ENCODE results near the gene GPR15LG. TPM values are rescaled to one million over a fixed set of nuclear protein-coding genes. Genes with fewer than 3 reads are reported as not detected.

Gene GPR15LG
- total RNA-seq, 2 donors from 2014 or later, result not detected

DNA sequence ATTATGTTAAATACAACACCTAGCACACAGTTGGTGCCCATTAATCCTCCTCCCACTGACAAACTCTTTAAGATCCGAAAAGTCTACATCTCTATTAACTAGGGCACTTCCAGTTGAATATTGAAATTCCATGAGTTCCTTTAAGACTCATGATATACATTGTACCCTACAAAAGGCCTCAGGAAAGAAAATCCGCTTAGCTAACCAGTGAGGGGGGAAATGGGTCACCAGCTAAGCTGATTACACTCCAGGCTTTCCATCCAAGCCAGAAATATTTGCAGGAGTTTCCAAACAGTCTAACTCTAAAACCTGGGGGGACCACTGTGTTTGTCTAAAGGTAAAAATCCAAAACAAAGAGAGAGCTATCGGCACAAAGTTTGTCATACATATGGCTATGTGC, 53.0 kb downstream of the GPR15LG start:
- no peak for DNase-seq (ENCODE audit: low spot score)
- TF ChIP-seq, protein P1, sequence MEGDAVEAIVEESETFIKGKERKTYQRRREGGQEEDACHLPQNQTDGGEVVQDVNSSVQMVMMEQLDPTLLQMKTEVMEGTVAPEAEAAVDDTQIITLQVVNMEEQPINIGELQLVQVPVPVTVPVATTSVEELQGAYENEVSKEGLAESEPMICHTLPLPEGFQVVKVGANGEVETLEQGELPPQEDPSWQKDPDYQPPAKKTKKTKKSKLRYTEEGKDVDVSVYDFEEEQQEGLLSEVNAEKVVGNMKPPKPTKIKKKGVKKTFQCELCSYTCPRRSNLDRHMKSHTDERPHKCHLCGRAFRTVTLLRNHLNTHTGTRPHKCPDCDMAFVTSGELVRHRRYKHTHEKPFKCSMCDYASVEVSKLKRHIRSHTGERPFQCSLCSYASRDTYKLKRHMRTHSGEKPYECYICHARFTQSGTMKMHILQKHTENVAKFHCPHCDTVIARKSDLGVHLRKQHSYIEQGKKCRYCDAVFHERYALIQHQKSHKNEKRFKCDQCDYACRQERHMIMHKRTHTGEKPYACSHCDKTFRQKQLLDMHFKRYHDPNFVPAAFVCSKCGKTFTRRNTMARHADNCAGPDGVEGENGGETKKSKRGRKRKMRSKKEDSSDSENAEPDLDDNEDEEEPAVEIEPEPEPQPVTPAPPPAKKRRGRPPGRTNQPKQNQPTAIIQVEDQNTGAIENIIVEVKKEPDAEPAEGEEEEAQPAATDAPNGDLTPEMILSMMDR (IDR thresholded peaks at IDR 0.05), result no peak
- Histone ChIP-seq H3K27me3 (replicated peaks; ENCODE audit: insufficient read depth) (no peaks in the 10 kb centered on the region), H3K4me1 (ENCODE audit: control insufficient read depth in 1 of 2, low read depth in 2 of 2) (no peaks in the 10 kb centered on the region), H3K36me3 (no peaks in the 10 kb centered on the region), H3K9me3 (no peaks in the 10 kb centered on the region), H3K4me3 (no peak overlapping the region), H3K27ac (no peak overlapping the region)
- no peak for ATAC-seq (ENCODE audit: insufficient number of reproducible peaks, low FRiP score, low read depth)

DNA sequence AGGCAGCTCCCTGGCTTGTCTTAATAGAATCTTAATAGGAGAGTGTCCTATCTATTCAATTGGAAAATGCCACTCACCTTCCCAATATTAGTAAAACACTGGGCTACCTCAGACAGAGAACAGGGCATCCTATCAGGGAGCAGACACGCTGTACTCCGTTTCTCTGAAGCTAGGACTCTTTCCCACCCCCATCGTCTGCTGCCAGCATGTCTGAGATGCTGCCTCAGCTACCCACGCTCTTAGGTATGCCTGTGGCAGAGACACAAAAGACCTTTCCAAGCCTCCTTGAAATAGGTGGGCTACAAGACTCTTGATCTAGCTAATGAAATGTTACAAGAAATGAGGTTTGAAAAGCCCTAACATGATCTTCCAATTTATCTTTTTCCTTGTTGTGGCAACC, 54.2 kb downstream of the GPR15LG start:
- TF ChIP-seq, protein P1 (IDR thresholded peaks at IDR 0.05), result no peak
- Histone ChIP-seq H3K9me3 (no peaks in the 10 kb centered on the region), H3K4me3 (no peak overlapping the region), H3K27ac (no peak overlapping the region), H3K4me1 (ENCODE audit: control insufficient read depth in 1 of 2, low read depth in 2 of 2) (no peaks in the 10 kb centered on the region), H3K27me3 (replicated peaks; ENCODE audit: insufficient read depth) (no peaks in the 10 kb centered on the region), H3K36me3 (no peaks in the 10 kb centered on the region)
- ATAC-seq (ENCODE audit: insufficient number of reproducible peaks, low FRiP score, low read depth), result no peak
- no peak for DNase-seq (ENCODE audit: low spot score)

DNA sequence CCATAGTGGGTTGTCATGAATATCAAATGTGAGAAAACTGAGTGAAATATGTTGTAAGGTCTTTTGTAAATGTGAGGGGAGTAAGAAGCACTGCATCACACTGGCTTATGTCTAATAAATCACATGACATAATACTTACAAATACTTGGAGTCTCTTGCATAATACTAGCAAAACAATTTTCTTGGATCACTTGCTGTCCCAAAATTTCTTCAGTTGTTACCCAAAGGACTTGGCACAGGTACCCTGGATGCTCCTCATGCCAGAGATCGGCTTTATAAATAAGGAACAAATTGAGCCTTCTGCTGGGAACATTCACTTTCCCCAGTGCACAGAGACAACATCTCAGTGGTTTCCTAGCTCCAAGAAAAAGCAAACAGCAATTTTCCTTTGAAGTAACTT, 56.8 kb downstream of the GPR15LG start:
- TF ChIP-seq, protein P1 (IDR thresholded peaks at IDR 0.05), result no peak
- ATAC-seq (ENCODE audit: insufficient number of reproducible peaks, low FRiP score, low read depth) (no peak), DNase-seq (ENCODE audit: low spot score) (no peak)
- Histone ChIP-seq H3K36me3 (no peaks in the 10 kb centered on the region), H3K4me3 (no peak overlapping the region), H3K27me3 (replicated peaks; ENCODE audit: insufficient read depth) (no peaks in the 10 kb centered on the region), H3K9me3 (no peaks in the 10 kb centered on the region), H3K4me1 (ENCODE audit: control insufficient read depth in 1 of 2, low read depth in 2 of 2) (no peaks in the 10 kb centered on the region), H3K27ac (no peak overlapping the region)

DNA sequence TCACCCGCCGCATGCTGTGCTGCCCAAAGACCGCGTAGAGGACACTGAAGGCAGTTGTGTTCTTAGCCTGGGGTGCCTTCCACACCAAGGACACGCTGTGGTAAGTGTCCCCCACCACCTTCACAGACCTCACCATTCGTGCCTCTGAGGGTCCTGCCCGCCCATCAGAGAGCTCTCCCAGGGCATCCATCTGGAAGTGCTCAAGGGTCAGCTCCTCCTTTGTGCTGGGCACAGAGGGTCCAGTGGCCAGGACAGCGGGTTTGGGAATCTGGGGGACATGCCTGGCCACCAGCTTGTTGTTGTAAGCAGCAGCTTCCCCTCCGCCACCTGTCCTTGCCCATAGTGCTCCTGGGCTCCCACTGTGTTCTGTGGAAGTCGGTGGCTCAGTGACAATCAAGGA, 58.8 kb downstream of the GPR15LG start:
- H3K4me1 ChIP-seq (ENCODE audit: control insufficient read depth in 1 of 2, low read depth in 2 of 2), result no peaks in the 10 kb centered on the region
- H3K4me3 ChIP-seq, result no peak overlapping the region
- no peaks in the 10 kb centered on the region for H3K9me3 ChIP-seq
- no peak overlapping the region for H3K27ac ChIP-seq
- ATAC-seq (ENCODE audit: insufficient number of reproducible peaks, low FRiP score, low read depth) (no peak), DNase-seq (ENCODE audit: low spot score) (no peak)
- no peaks in the 10 kb centered on the region for H3K36me3 ChIP-seq
- no peaks in the 10 kb centered on the region for H3K27me3 ChIP-seq (replicated peaks; ENCODE audit: insufficient read depth)
- TF ChIP-seq, protein P1 (IDR thresholded peaks at IDR 0.05), result no peak

DNA sequence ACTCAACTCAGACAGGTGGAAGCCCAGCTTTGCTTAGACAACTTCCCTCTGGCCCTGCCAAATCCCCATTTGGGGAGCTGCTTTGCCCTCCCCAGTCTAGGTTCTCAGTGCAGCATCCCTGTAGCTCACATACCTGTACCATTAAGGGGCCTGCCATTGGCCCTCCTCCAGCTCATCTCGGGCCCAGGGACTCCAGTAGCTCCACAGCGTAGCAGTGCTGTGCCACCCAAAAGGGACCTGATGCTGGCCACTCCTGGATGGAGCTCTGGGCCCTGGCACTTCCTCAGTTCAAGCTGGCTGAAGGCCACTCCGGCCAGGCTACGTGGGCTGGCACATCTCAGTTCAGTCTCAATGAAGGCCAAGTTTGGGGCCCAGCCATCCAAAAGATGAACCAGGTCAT, 60.3 kb downstream of the GPR15LG start:
- Histone ChIP-seq H3K27me3 (replicated peaks; ENCODE audit: insufficient read depth) (no peaks in the 10 kb centered on the region), H3K9me3 (no peaks in the 10 kb centered on the region), H3K4me3 (no peak overlapping the region), H3K27ac (no peak overlapping the region), H3K36me3 (no peaks in the 10 kb centered on the region), H3K4me1 (ENCODE audit: control insufficient read depth in 1 of 2, low read depth in 2 of 2) (no peaks in the 10 kb centered on the region)
- ATAC-seq (ENCODE audit: insufficient number of reproducible peaks, low FRiP score, low read depth) (no peak), DNase-seq (ENCODE audit: low spot score) (no peak)
- TF ChIP-seq, protein P1 (IDR thresholded peaks at IDR 0.05), result no peak

Measured in thoracic aorta (tissue), 2 donors.